Breast epithelium (tissue), 3 donors: ENCODE data around the gene PAK1.

ENCODE experiments used
- CTCF ChIP-seq, 3 donors: fragments of 450-650 bp; IDR thresholded peaks; one replicate each; pipeline ENCODE4 v1.5.1; 2016 to 2017; ENCODE audit warnings: antibody characterized with exemption in 3 of 3, mild to moderate bottlenecking in 3 of 3, moderate library complexity in 3 of 3
- POLR2A ChIP-seq: fragments of 450-650 bp; IDR thresholded peaks from one replicate; pipeline ENCODE4 v1.6.1; 2016; ENCODE audit warnings: antibody characterized with exemption, mild to moderate bottlenecking, moderate library complexity

GRCh38 chr11:77318600-77318999 lies 155.3 kb downstream of the PAK1 start:
- no peak for TF ChIP-seq POLR2A
- TF ChIP-seq CTCF (IDR thresholded peaks at IDR 0.05) = no peak
